ENCODE results near the gene PIEZO2. TPM values are rescaled to one million over a fixed set of nuclear protein-coding genes. Genes with fewer than 3 reads are reported as not detected.

PIEZO2 gene
- total RNA-seq, 2 experiments from 2014 or later = not detected

DNA sequence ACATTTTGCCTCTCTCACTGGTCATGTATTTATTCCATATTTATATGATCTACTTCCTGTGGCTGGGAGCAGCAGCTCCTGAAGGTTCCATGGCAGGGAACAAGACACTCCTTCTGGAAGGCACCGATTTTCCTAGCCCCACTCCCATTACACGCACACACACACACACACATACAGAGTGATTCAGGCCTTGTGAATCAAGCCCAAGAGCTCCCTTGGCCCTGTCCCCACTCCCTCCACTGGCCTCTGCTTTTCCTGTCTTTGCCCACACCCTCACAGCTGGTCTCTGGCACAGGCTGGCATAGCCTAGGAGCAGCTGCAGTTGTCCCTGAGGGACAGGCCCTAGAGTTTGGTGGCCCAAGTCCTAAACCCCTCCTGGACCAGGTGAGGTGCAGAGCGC is 421.9 kb downstream of the PIEZO2 start:
- H3K27me3 Mint-ChIP-seq = peaks cover 16% of the 10 kb centered on the region
- H3K9me3 Mint-ChIP-seq = no peaks in the 10 kb centered on the region
- H3K4me3 Mint-ChIP-seq = no peak overlapping the region
- DNase-seq = no peak
- peaks cover 1% of the 10 kb centered on the region for H3K4me1 Mint-ChIP-seq
- POLR2A ChIA-PET = no interaction called here
- no peak overlapping the region for H3K27ac Mint-ChIP-seq
- no peak for ATAC-seq (ENCODE audit: low read depth)
- no peaks in the 10 kb centered on the region for H3K36me3 Mint-ChIP-seq

DNA sequence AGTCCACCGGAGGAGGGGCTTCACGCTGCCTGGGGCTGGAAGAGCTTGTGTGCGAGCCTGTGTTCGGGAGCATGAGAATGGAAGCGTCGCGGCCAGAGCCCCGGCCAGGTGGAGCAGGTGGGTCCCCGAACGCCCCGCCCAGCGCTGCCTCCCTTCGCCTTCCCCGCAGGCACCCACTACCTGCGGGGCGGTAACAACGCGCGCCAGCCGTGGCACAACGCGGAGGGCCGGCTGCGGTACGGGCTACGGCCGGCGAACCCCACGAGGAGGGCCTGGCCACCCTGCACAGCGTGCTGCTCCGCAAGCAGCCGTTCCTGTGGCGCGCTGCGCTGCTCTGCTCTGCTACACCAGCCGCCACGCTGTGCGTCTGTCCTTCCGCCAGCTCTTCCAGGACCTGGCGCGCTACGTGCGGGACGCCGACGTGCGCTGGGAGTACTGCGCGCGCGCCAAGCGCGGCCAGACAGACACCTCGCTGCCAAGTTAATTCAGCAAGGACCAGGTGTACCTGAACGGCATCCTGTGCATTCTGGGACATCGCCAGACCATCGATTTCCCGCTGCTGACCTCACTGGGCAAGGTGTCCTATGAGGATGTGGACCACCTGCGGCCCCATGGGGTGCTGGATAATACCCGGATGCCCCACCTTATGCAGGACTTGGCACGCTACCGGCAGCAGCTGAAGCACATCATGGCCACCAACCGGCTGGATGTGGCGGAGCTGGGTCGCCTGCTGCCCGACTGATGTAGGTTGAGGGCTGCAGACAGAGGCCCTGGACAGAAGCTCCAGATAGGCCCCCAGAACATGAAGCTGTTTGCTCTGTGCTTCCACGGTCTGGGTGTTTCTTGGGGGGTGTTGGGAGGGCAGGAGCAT is 422.9 kb downstream of the PIEZO2 start:
- peak; percentile 31 for DNase-seq
- Mint-ChIP-seq H3K36me3 (no peaks in the 10 kb centered on the region), H3K4me1 (peaks cover 1% of the 10 kb centered on the region), H3K4me3 (peak overlapping the region; percentile 47), H3K27ac (no peak overlapping the region), H3K9me3 (no peaks in the 10 kb centered on the region), H3K27me3 (peaks cover 13% of the 10 kb centered on the region)
- peak; percentile 65 for ATAC-seq (ENCODE audit: low read depth)
- POLR2A ChIA-PET = no interaction called here

DNA sequence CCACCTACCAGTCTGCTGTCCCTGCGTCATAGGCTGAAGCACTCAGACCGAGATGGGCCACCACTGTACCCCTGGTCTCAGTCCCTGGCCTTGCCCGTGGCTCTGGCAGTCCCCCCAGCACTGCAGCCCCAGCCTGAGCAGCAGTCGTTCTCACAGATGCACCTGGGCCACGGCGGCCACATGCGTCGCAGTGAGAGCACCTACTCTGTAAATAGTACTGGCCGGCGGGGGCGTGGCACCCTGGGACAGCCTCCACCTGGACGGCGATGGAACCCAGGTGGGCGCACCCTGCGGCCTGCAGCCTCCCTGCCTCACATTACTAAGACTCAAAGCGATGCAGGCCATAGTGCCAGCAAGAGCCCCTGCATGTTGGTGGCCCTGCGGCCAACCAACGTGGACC is 424.7 kb downstream of the PIEZO2 start:
- POLR2A ChIA-PET = no interaction called here
- Mint-ChIP-seq H3K4me1 (peaks cover 1% of the 10 kb centered on the region), H3K27me3 (peaks cover 9% of the 10 kb centered on the region), H3K27ac (no peak overlapping the region), H3K9me3 (no peaks in the 10 kb centered on the region), H3K4me3 (no peak overlapping the region), H3K36me3 (no peaks in the 10 kb centered on the region)
- DNase-seq = no peak
- no peak for ATAC-seq (ENCODE audit: low read depth)

- DNase-seq (no peak), ATAC-seq (ENCODE audit: low read depth) (no peak)
- peaks cover 9% of the 10 kb centered on the region for H3K27me3 Mint-ChIP-seq
- H3K36me3 Mint-ChIP-seq = no peaks in the 10 kb centered on the region
- H3K4me1 Mint-ChIP-seq = peaks cover 1% of the 10 kb centered on the region
- H3K4me3 Mint-ChIP-seq = no peak overlapping the region
- no peak overlapping the region for H3K27ac Mint-ChIP-seq
- no peaks in the 10 kb centered on the region for H3K9me3 Mint-ChIP-seq
- POLR2A ChIA-PET = no interaction called here
Measured at GRCh38 chr18:10723496-10723895, 425.9 kb downstream of the PIEZO2 start.

GRCh38 chr18:10718809-10719208 is 430.6 kb downstream of the PIEZO2 start:
- no peak for ATAC-seq (ENCODE audit: low read depth)
- no peak for DNase-seq
- POLR2A ChIA-PET = no interaction called here
- Mint-ChIP-seq H3K36me3 (no peaks in the 10 kb centered on the region), H3K27me3 (peaks cover 3% of the 10 kb centered on the region), H3K27ac (no peak overlapping the region), H3K4me3 (no peak overlapping the region), H3K4me1 (no peaks in the 10 kb centered on the region), H3K9me3 (no peaks in the 10 kb centered on the region)

DNA sequence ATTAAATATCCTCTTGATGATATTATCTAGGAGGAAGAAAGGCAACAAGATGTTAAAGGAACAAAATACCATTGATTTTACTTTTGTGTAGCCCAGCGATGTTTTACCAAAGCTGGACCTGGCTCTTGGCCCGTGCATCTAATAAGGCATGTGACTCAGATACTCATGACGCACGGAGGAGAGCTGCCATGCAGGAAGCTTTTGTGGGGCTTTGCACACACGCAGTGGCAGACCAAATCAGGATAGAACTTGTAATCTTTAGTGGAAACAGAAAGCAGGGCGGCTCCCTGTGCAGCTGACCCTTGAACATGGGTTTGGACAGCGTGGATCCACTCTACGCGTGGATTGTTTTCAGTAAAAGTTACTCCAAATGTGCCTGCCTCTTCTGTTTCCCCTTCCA is 433.6 kb downstream of the PIEZO2 start:
- H3K9me3 Mint-ChIP-seq = no peaks in the 10 kb centered on the region
- H3K27me3 Mint-ChIP-seq = peaks cover 6% of the 10 kb centered on the region
- H3K36me3 Mint-ChIP-seq = no peaks in the 10 kb centered on the region
- no peaks in the 10 kb centered on the region for H3K4me1 Mint-ChIP-seq
- no peak overlapping the region for H3K4me3 Mint-ChIP-seq
- DNase-seq (no peak), ATAC-seq (ENCODE audit: low read depth) (no peak)
- POLR2A ChIA-PET = no interaction called here
- no peak overlapping the region for H3K27ac Mint-ChIP-seq

- POLR2A ChIA-PET = no interaction called here
- H3K9me3 Mint-ChIP-seq = no peaks in the 10 kb centered on the region
- no peak for ATAC-seq (ENCODE audit: low read depth)
- no peaks in the 10 kb centered on the region for H3K36me3 Mint-ChIP-seq
- no peak for DNase-seq
- no peaks in the 10 kb centered on the region for H3K4me1 Mint-ChIP-seq
- H3K27me3 Mint-ChIP-seq = peaks cover 8% of the 10 kb centered on the region
- H3K27ac Mint-ChIP-seq = no peak overlapping the region
- H3K4me3 Mint-ChIP-seq = no peak overlapping the region
Measured at GRCh38 chr18:10713409-10713808, 436.0 kb downstream of the PIEZO2 start.

DNA sequence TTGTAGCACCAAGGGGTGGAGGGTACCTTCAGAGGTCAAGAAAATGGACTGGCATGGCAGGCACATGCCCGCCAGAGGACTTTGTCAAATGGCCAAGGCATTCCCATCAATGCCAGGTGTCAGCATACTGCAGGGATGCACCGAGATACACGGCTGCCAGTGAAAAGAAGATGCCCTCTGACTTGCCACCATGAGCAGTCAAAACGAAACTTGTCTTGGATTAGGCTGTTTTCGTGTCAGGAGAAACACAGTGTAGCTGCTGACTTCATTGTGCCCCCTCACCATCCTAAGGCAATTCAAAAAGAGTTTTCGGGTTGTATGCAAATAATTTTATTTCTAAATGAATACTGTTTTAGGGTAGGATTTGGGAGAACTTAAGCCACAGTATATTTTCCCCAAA is 442.1 kb downstream of the PIEZO2 start:
- H3K36me3 Mint-ChIP-seq = no peaks in the 10 kb centered on the region
- DNase-seq = no peak
- H3K9me3 Mint-ChIP-seq = no peaks in the 10 kb centered on the region
- POLR2A ChIA-PET = no interaction called here
- H3K4me1 Mint-ChIP-seq = peaks cover 1% of the 10 kb centered on the region
- H3K27ac Mint-ChIP-seq = no peak overlapping the region
- ATAC-seq (ENCODE audit: low read depth) = no peak
- no peak overlapping the region for H3K4me3 Mint-ChIP-seq
- H3K27me3 Mint-ChIP-seq = peaks cover 2% of the 10 kb centered on the region

DNA sequence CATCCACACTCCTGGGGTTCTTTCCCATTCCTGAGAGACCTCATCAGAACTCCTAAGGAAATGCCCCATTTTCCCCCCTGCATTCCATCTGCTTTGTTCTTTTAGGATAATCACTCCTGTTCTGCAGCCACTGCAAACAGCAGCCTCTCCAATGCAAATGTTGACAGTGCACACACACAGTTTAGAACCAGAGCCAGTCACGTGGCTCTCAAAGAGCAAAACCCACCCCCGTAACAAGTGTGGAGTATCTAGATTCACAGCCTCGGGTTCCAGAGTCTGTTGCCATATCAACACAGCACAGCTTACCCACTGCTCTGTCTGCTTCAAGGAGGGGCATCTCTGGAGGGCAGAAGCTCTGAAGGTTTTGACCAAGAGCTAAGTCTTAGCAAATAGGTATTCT is 443.6 kb downstream of the PIEZO2 start:
- Mint-ChIP-seq H3K27me3 (peaks cover 2% of the 10 kb centered on the region), H3K9me3 (no peaks in the 10 kb centered on the region), H3K36me3 (no peaks in the 10 kb centered on the region), H3K27ac (no peak overlapping the region), H3K4me3 (no peak overlapping the region), H3K4me1 (peaks cover 1% of the 10 kb centered on the region)
- ATAC-seq (ENCODE audit: low read depth) (no peak), DNase-seq (no peak)
- POLR2A ChIA-PET = no interaction called here

- POLR2A ChIA-PET = no interaction called here
- Mint-ChIP-seq H3K27ac (no peak overlapping the region), H3K4me3 (no peak overlapping the region), H3K9me3 (no peaks in the 10 kb centered on the region), H3K36me3 (no peaks in the 10 kb centered on the region), H3K4me1 (peaks cover 1% of the 10 kb centered on the region), H3K27me3 (peaks cover 2% of the 10 kb centered on the region)
- ATAC-seq (ENCODE audit: low read depth) (no peak), DNase-seq (no peak)
Measured at GRCh38 chr18:10705291-10705690, 444.1 kb downstream of the PIEZO2 start.

- DNase-seq (no peak), ATAC-seq (ENCODE audit: low read depth) (no peak)
- POLR2A ChIA-PET = no interaction called here
- Mint-ChIP-seq H3K4me3 (no peak overlapping the region), H3K27ac (no peak overlapping the region), H3K9me3 (no peaks in the 10 kb centered on the region), H3K36me3 (no peaks in the 10 kb centered on the region), H3K27me3 (peaks cover 2% of the 10 kb centered on the region), H3K4me1 (peaks cover 1% of the 10 kb centered on the region)
Measured at GRCh38 chr18:10702206-10702605, 447.2 kb downstream of the PIEZO2 start.

DNA sequence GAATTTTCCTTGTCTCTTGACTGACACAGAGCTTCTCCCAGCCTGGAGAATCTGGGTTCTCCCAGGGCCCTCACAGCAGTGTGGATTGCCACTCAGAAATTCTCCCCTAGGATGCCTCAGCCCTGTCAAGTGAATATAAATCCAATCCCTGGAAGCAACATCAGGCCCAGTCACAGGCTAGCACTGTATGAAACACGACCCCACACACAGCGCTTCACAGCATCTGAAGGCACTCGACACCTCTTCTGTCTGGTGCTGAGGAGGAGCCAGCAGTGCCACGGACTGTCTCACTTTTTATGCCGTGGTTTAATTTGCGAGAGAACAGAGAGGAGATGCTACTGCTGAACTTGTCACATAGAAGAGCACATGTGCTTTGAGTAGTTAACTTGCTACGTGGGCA is 459.0 kb downstream of the PIEZO2 start:
- ATAC-seq (ENCODE audit: low read depth) (no peak), DNase-seq (no peak)
- POLR2A ChIA-PET = no interaction called here
- H3K36me3 Mint-ChIP-seq = no peaks in the 10 kb centered on the region
- no peak overlapping the region for H3K27ac Mint-ChIP-seq
- no peaks in the 10 kb centered on the region for H3K9me3 Mint-ChIP-seq
- H3K4me3 Mint-ChIP-seq = no peak overlapping the region
- H3K27me3 Mint-ChIP-seq = peaks cover 13% of the 10 kb centered on the region
- H3K4me1 Mint-ChIP-seq = no peaks in the 10 kb centered on the region

GRCh38 chr18:10690035-10690329 is 459.4 kb downstream of the PIEZO2 start:
- Mint-ChIP-seq H3K27ac (no peak overlapping the region), H3K9me3 (no peaks in the 10 kb centered on the region)
- POLR2A ChIA-PET = no interaction called here

DNA sequence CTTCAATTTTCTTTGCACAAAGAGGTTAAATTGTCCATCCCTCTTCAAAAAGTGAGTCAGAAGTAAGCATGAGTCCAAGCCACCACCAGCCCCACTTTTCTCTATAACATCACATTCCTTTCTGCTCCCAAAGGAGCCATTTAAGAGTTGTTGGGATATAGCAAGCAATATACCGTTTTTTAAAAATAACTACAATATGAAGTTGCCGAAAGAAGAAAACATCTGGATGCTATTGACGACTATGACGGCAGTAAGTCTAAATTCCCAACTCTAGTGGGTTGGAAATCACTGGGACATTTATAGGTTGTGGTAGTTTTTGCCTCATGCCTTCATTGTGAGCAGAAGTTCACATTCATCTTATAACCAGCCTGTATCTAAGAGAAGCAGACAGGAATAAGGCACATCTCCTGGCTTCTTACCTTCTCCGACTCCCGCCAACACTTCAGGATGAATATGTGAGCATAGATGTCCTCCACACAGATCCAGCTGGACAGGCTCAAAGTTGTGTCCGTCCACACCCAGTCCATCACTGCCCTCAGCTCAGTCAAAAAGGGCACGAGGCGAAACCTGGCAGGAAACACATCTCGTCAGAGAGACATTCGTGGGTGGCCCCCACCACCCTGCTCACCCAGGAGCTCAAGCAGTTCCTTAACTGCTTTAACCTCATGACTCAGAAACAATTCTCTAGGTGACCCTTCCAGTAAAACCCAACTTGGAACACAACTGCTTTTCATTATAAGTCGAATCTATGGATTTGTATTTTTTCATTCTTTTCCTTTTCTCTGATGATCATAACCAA is 459.9 kb downstream of the PIEZO2 start:
- Mint-ChIP-seq H3K4me3 (no peak overlapping the region), H3K9me3 (no peaks in the 10 kb centered on the region), H3K27me3 (peaks cover 9% of the 10 kb centered on the region), H3K27ac (no peak overlapping the region), H3K4me1 (no peaks in the 10 kb centered on the region), H3K36me3 (no peaks in the 10 kb centered on the region)
- DNase-seq (no peak), ATAC-seq (ENCODE audit: low read depth) (no peak)
- POLR2A ChIA-PET = no interaction called here

More at GRCh38 chr18:10690035-10690329, 459.4 kb downstream of the PIEZO2 start:
- Mint-ChIP-seq H3K4me3 (no peak overlapping the region), H3K27me3 (peaks cover 12% of the 10 kb centered on the region), H3K36me3 (no peaks in the 10 kb centered on the region), H3K4me1 (no peaks in the 10 kb centered on the region)
- ATAC-seq (ENCODE audit: low read depth) (no peak), DNase-seq (no peak)
